Measurements from ENCODE around the gene FHL2. TPM values are rescaled to one million over a fixed set of nuclear protein-coding genes. Genes with fewer than 3 reads are reported as not detected.

FHL2 gene
- total RNA-seq, 4 donors from 2014 or later, result 53.7 to 99.2 (median 71.6) TPM

DNA sequence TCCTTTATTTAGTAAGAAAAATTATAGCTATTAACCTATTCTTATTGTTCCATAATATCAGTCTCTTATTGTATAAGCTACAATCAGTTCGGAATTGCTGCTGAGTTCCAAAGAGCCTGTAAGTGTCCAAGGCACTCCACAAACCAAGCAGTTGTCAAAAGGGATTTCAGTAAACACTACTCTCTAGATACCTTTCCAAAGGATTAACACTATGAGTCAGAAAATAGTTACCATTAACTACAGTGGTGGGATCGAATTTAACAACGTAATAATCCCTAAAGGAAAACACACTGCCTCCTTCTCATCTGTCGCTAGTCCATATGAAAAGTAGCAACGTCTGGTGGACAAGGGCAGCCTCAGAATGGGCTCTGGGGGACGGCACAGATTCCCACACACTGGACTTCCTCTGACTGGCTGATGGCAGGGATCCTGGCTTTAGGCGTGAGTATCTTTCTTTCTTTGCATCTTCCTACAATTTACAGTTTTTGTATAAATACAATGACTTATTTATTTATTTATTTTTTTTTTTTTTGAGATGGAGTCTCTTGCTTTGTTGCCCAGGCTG lies 78.1 kb downstream of the FHL2 start:
- Histone ChIP-seq H3K4me1 (peaks cover 0 to 24% (median 4%) of the 10 kb centered on the region in 4 donors), H3K9me3 (no peaks in the 10 kb centered on the region), H3K36me3 (peaks cover 0 to 6% (median 0%) of the 10 kb centered on the region in 3 donors), H3K27me3 (no peaks in the 10 kb centered on the region), H3K4me3 (no peak overlapping the region), H3K27ac (no peak overlapping the region)
- TF ChIP-seq CTCF (IDR thresholded peaks at IDR 0.05) (no peak), POLR2A (IDR thresholded peaks at IDR 0.05) (no peak), EP300 (IDR thresholded peaks at IDR 0.05) (no peak)
- WGBS, 2 donors, result 58 to 63% methylated on average over 7 of the region's 7 CpGs
- DNase-seq (ENCODE audit: low spot score in 2 of 2), result no peak

DNA sequence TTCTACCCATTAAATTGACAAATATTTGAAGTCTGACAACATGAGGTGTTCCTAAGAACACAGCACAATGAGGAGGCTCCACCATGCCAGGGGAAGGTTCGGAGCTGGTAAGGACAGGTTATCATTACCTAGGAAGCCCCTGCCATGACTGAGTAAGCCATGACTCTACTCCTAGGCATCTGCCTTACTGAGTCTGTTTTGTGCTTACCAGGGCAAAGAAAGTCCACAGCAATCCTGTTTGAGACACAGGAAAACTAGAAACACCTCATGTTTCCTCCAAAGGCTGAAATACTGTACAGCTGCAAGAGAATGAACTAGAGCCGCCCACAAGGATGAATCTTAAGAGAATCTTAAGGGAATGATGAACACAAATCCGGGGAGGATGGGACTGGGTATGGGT lies 80.9 kb downstream of the FHL2 start:
- Histone ChIP-seq H3K4me1 (peaks cover 0 to 5% (median 0%) of the 10 kb centered on the region in 4 donors), H3K9me3 (no peaks in the 10 kb centered on the region), H3K27ac (no peak overlapping the region), H3K4me3 (no peak overlapping the region), H3K27me3 (no peaks in the 10 kb centered on the region), H3K36me3 (peaks cover 0 to 3% (median 0%) of the 10 kb centered on the region in 3 donors)
- 86 to 90% methylated on average over 3 of the region's 3 CpGs for WGBS, 2 donors
- no peak for DNase-seq (ENCODE audit: low spot score in 2 of 2)
- no peak for TF ChIP-seq CTCF (IDR thresholded peaks at IDR 0.05)
- no peak for TF ChIP-seq POLR2A (IDR thresholded peaks at IDR 0.05)
- TF ChIP-seq EP300 (IDR thresholded peaks at IDR 0.05), result no peak

- TF ChIP-seq CTCF (IDR thresholded peaks at IDR 0.05), result no peak
- no peak for TF ChIP-seq EP300 (IDR thresholded peaks at IDR 0.05)
- no peak for TF ChIP-seq POLR2A (IDR thresholded peaks at IDR 0.05)
- 71 to 73% methylated on average over 3 of the region's 3 CpGs for WGBS, 2 donors
These were observed 83.5 kb downstream of the FHL2 start for GRCh38 chr2:105315314-105315713.

GRCh38 chr2:105313877-105314276 lies 85.0 kb downstream of the FHL2 start:
- Histone ChIP-seq H3K27ac (no peak overlapping the region), H3K36me3 (no peaks in the 10 kb centered on the region), H3K4me1 (peaks cover 0 to 4% (median 0%) of the 10 kb centered on the region in 4 donors), H3K9me3 (no peaks in the 10 kb centered on the region), H3K4me3 (no peak overlapping the region), H3K27me3 (no peaks in the 10 kb centered on the region)
- no peak for DNase-seq (ENCODE audit: low spot score in 2 of 2)
- TF ChIP-seq POLR2A (IDR thresholded peaks at IDR 0.05) (no peak), EP300 (IDR thresholded peaks at IDR 0.05) (no peak)

More at GRCh38 chr2:105315314-105315713, 83.5 kb downstream of the FHL2 start:
- no peak overlapping the region for H3K4me3 ChIP-seq
- no peaks in the 10 kb centered on the region for H3K9me3 ChIP-seq
- DNase-seq (ENCODE audit: low spot score in 2 of 2), result no peak
- no peaks in the 10 kb centered on the region for H3K36me3 ChIP-seq
- peaks cover 0 to 4% (median 0%) of the 10 kb centered on the region in 4 donors for H3K4me1 ChIP-seq
- no peak overlapping the region for H3K27ac ChIP-seq
- H3K27me3 ChIP-seq, result no peaks in the 10 kb centered on the region

Other genes starting within 250 kb of the FHL2 start
- not detected for gene GPR45, start 157.3 kb downstream of the FHL2 start, total RNA-seq
- gene TGFBRAP1, start 69.3 kb downstream of the FHL2 start, total RNA-seq, result 10 to 100 TPM; 20.9 to 30.8 (median 23.2) TPM
- 10 to 100 TPM; 17.1 to 24.0 (median 20.4) TPM for gene C2orf49, start 61.5 kb downstream of the FHL2 start, total RNA-seq